Adipocyte (in vitro differentiated cells): ENCODE measurements around the gene NKIRAS2.

Experiments
- DNase-seq: peaks from one replicate; pipeline ENCODE4 v3.0.0-alpha.2; 2015; ENCODE audit warnings: low read depth
- H3K27me3 ChIP-seq: replicated peaks from 2 replicates; pipeline ENCODE4 v1.7.0; 2013; ENCODE audit warnings: mild to moderate bottlenecking, low read length, moderate library complexity; ENCODE audit not compliant: control insufficient read depth, insufficient read depth
- H3K36me3 ChIP-seq: 2 replicates; pipeline ENCODE4 v1.7.0; 2013; ENCODE audit warnings: low read length, mild to moderate bottlenecking, moderate library complexity; ENCODE audit not compliant: control insufficient read depth, insufficient read depth, severe bottlenecking
- H3K4me1 ChIP-seq: 2 replicates; pipeline ENCODE4 v1.7.0; 2013; ENCODE audit warnings: mild to moderate bottlenecking, low read length, moderate library complexity; ENCODE audit not compliant: control insufficient read depth, insufficient read depth
- H3K4me3 ChIP-seq: 2 replicates; pipeline ENCODE4 v1.7.0; 2013; ENCODE audit warnings: mild to moderate bottlenecking, low read length, moderate library complexity
- H3K9ac ChIP-seq: 2 replicates; pipeline ENCODE4 v1.7.0; 2013; ENCODE audit warnings: mild to moderate bottlenecking, low read length, moderate library complexity
- H3K9me3 ChIP-seq: 2 replicates; pipeline ENCODE4 v1.7.0; 2013; ENCODE audit warnings: mild to moderate bottlenecking, low read length, moderate library complexity; ENCODE audit not compliant: control insufficient read depth

The NKIRAS2 gene

GRCh38 chr17:42050393-42051012, 30.6 kb downstream of the NKIRAS2 start, which contains the start of gene C17orf113:
TSS of gene C17orf113 (minus strand) at chr17:42050601. CDS start at chr17:42043376, 7,225 bp downstream.
- Histone ChIP-seq H3K27me3 (peaks cover 58% of the 10 kb centered on the region), H3K4me1 (no peaks in the 10 kb centered on the region), H3K9ac (peak within 1 kb of the TSS; percentile 25), H3K36me3 (no peaks in the 10 kb centered on the region), H3K4me3 (peak within 1 kb of the TSS; percentile 63), H3K9me3 (no peaks in the 10 kb centered on the region)
- peak; percentile 66 for DNase-seq

DNA sequence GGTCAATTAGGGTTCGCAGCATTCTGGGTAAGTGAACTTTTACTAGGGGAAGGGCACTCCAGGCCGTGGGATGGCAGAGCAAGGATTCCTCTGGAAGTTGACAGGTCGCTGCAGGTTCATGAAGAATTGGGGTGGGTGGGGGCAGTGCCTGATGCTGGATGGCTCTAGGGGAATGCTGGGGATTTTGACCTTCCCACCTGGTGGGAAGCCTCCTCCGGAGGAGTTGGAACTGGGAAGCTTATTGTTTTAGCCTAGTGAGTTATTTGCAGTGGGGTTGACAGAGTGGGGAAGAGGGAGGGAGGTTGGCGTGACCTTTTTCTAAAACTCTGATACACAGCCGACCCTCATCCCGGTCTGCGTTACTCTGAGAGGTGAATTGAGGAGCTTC, 31.1 kb downstream of the NKIRAS2 start:
- Histone ChIP-seq H3K9me3 (no peaks in the 10 kb centered on the region), H3K36me3 (no peaks in the 10 kb centered on the region), H3K27me3 (peaks cover 61% of the 10 kb centered on the region), H3K9ac (no peak overlapping the region), H3K4me3 (peak overlapping the region; percentile 50), H3K4me1 (no peaks in the 10 kb centered on the region)
- DNase-seq: no peak

GRCh38 chr17:42051645-42052044, 31.8 kb downstream of the NKIRAS2 start:
- Histone ChIP-seq H3K36me3 (no peaks in the 10 kb centered on the region), H3K4me1 (no peaks in the 10 kb centered on the region), H3K9me3 (no peaks in the 10 kb centered on the region), H3K4me3 (no peak overlapping the region), H3K27me3 (peaks cover 61% of the 10 kb centered on the region), H3K9ac (no peak overlapping the region)
- DNase-seq: no peak

DNA sequence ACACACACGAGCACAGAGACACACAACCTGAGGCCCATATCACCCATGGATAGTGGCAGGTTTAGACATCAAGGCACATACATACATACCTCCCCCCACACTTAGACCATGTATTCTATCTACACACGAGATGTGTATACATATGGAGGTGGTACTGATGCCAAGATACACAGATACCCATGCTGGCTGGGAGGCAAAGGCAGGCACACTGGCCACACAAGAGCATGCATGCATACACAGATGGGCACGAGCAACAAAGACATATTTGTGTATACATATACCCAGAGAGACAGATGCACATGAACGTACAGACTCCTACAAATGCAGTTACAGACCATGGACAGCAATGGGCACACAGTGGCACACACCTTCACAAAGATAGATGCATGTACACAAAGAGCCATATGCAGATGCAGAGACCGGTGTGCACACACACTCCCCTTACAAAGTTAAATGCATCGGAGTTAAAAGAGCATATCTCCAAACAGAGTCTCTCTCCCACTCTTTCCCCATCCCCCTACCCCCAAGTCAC, 32.5 kb downstream of the NKIRAS2 start:
- no peak for DNase-seq
- no peaks in the 10 kb centered on the region for H3K4me1 ChIP-seq
- no peaks in the 10 kb centered on the region for H3K9me3 ChIP-seq
- no peak overlapping the region for H3K9ac ChIP-seq
- no peaks in the 10 kb centered on the region for H3K36me3 ChIP-seq
- peaks cover 61% of the 10 kb centered on the region for H3K27me3 ChIP-seq
- H3K4me3 ChIP-seq: no peak overlapping the region

DNA sequence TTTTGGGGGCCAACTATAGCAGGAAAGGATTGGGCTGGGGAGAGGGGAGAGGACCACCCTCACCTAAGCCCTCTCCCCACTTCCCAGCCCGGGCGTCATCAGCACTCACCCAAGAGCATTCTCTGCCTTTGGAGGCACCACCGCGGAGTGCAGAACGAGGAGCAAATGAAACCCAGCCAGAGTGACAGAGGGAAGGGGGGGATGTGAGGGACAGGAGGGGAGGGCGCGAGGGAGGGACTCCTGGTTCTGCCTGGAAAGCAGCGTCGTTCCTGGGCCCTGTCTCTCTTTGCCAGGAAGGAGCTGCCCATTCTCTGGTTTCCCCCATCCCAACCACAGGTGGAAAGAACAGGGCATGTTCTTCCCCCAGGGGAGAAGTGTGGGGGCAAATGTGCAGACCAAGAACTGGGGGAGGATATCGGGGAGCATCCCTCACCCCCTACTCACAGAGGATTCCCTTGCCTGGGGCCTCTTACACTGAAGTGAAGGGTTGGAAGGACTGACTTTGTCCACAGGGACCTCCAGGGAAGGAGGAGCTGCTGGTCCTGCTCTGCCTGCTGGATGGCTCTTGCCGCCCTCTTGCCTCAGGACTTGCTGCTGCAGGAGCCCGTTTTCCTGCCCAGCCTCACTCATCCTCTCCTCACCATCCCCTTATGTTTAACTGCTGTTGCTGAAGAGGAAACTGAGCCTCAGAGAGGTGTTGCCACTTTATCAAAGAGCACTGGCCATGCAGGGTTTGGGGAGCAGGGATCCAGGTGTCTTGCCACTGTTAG, 34.0 kb downstream of the NKIRAS2 start:
- no peak overlapping the region for H3K9ac ChIP-seq
- no peak for DNase-seq

GRCh38 chr17:42055027-42055426, 35.1 kb downstream of the NKIRAS2 start:
- H3K9ac ChIP-seq: no peak overlapping the region
- no peaks in the 10 kb centered on the region for H3K9me3 ChIP-seq
- no peak overlapping the region for H3K4me3 ChIP-seq
- H3K4me1 ChIP-seq: no peaks in the 10 kb centered on the region
- no peak for DNase-seq
- H3K36me3 ChIP-seq: no peaks in the 10 kb centered on the region
- peaks cover 61% of the 10 kb centered on the region for H3K27me3 ChIP-seq

More for the DNA sequence above, 34.0 kb downstream of the NKIRAS2 start:
- Histone ChIP-seq H3K27me3 (peaks cover 60% of the 10 kb centered on the region), H3K4me1 (no peaks in the 10 kb centered on the region), H3K36me3 (no peaks in the 10 kb centered on the region), H3K4me3 (no peak overlapping the region), H3K9me3 (no peaks in the 10 kb centered on the region)

- Histone ChIP-seq H3K4me3 (no peak overlapping the region), H3K4me1 (no peaks in the 10 kb centered on the region), H3K9ac (no peak overlapping the region), H3K9me3 (no peaks in the 10 kb centered on the region), H3K27me3 (peaks cover 65% of the 10 kb centered on the region), H3K36me3 (no peaks in the 10 kb centered on the region)
- DNase-seq: no peak
Measured at GRCh38 chr17:42055496-42055895, 35.6 kb downstream of the NKIRAS2 start.

- DNase-seq: no peak
- no peak overlapping the region for H3K9ac ChIP-seq
- H3K4me1 ChIP-seq: no peaks in the 10 kb centered on the region
- H3K27me3 ChIP-seq: peaks cover 58% of the 10 kb centered on the region
- H3K36me3 ChIP-seq: no peaks in the 10 kb centered on the region
- no peaks in the 10 kb centered on the region for H3K9me3 ChIP-seq
- H3K4me3 ChIP-seq: no peak overlapping the region
Measured at GRCh38 chr17:42056635-42057034, 36.7 kb downstream of the NKIRAS2 start.

DNA sequence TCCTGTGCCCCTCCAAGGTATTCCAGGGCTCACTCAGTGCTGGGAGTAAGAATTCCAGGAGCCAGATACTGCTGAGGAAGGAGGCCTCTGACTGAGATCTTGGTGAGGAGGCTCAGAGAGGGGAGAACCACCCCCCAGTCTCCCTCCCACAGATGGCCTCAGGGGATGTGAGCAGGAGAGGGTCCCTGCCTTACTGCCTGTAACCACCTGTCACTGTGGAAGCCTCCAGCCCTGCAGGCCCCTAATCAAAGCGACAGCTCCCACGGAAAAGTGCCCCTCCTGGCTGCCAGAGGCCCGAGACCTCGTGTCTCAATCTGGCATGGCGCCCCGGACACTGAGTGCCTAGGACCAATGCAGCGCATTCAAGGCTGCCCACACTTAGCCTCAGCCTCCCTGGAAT, 38.2 kb downstream of the NKIRAS2 start:
- Histone ChIP-seq H3K4me1 (no peaks in the 10 kb centered on the region), H3K9me3 (no peaks in the 10 kb centered on the region), H3K9ac (no peak overlapping the region), H3K36me3 (no peaks in the 10 kb centered on the region), H3K4me3 (no peak overlapping the region), H3K27me3 (peaks cover 55% of the 10 kb centered on the region)
- DNase-seq: no peak

- peaks cover 48% of the 10 kb centered on the region for H3K27me3 ChIP-seq
- DNase-seq: no peak
- no peaks in the 10 kb centered on the region for H3K4me1 ChIP-seq
- H3K9me3 ChIP-seq: no peaks in the 10 kb centered on the region
- no peaks in the 10 kb centered on the region for H3K36me3 ChIP-seq
- H3K9ac ChIP-seq: no peak overlapping the region
- H3K4me3 ChIP-seq: no peak overlapping the region
Measured at GRCh38 chr17:42059815-42060214, 39.9 kb downstream of the NKIRAS2 start.

GRCh38 chr17:42060231-42060630, 40.3 kb downstream of the NKIRAS2 start:
- no peaks in the 10 kb centered on the region for H3K36me3 ChIP-seq
- H3K9ac ChIP-seq: no peak overlapping the region
- no peak for DNase-seq
- H3K4me3 ChIP-seq: no peak overlapping the region
- H3K27me3 ChIP-seq: peaks cover 44% of the 10 kb centered on the region
- no peaks in the 10 kb centered on the region for H3K9me3 ChIP-seq
- H3K4me1 ChIP-seq: no peaks in the 10 kb centered on the region
